H1 (cell line): ENCODE results near the gene TRIM46. TPM values are rescaled to one million over a fixed set of nuclear protein-coding genes. Genes with fewer than 3 reads are reported as not detected.

ENCODE experiments used
- CBX8 ChIP-seq: fragments of 300-800, 300-1000 bp; sonication (generic); IDR thresholded peaks from 2 replicates; pipeline ENCODE4 v1.7.1; 2016; ENCODE audit warnings: low read depth, low read length, borderline replicate concordance
- CHD7 ChIP-seq: fragments of 300-600 bp; sonication (generic); IDR thresholded peaks from 2 replicates; pipeline ENCODE4 v1.7.1; 2012; ENCODE audit warnings: low read length, moderate library complexity, mild to moderate bottlenecking, inconsistent platforms; ENCODE audit not compliant: insufficient replicate concordance
- KDM1A ChIP-seq: fragments of 200-600, 300-600 bp; sonication (generic); IDR thresholded peaks from 2 replicates; pipeline ENCODE4 v1.7.1; 2016; ENCODE audit warnings: mild to moderate bottlenecking, low read length, borderline replicate concordance
- RAD21 ChIP-seq, 2 experiments: IDR thresholded peaks in 1 of 2; conservative IDR thresholded peaks in 1 of 2; 2 replicates each; pipeline ENCODE4 v1.6.1; 2011; ENCODE audit warnings: low read depth in 2 of 2, low read length in 2 of 2, improper control_type of control experiment in 1 of 2, inconsistent platforms in 1 of 2, mild to moderate bottlenecking in 1 of 2, moderate library complexity in 1 of 2
- SP1 ChIP-seq: IDR thresholded peaks from 2 replicates; pipeline ENCODE4 v1.6.1; 2011; ENCODE audit warnings: low read depth, low read length
- SP4 ChIP-seq: IDR thresholded peaks from 2 replicates; pipeline ENCODE4 v1.6.1; 2012; ENCODE audit warnings: low read length, inconsistent platforms
- SRF ChIP-seq: IDR thresholded peaks from 2 replicates; pipeline ENCODE4 v1.6.1; 2011; ENCODE audit warnings: mild to moderate bottlenecking, low read depth, low read length, moderate library complexity
- ZNF274 ChIP-seq: IDR thresholded peaks from 2 replicates; pipeline ENCODE4 v1.7.0; 2012; ENCODE audit warnings: low read length, borderline replicate concordance; ENCODE audit errors: extremely low read depth
- polyA plus RNA-seq, 7 experiments: library from polyadenylated mRNA; depleted of rRNA in 3 of 7; stranded (reverse) in 5 of 7; unstranded in 2 of 7; fragments of >200 nt in 5 of 7; fragments of 200-250 nt in 2 of 7; gene quantifications; 1 replicate in 5 of 7; 2 replicates in 1 of 7; 4 replicates in 1 of 7; pipeline versions ENCODE4 v1.2.1 to v1.2.3, GENCODE V29; 2011 to 2013; ENCODE audit warnings: missing spikeins in 2 of 7, mixed read lengths in 2 of 7
- total RNA-seq: library from RNA; stranded (reverse); fragmentation: NEBNext Ultra II Directional; extraction: Animal tissue kit (Norgen Biotek cat#: 25700); gene quantifications from 2 replicates; pipeline ENCODE4 v1.2.1, GENCODE V29; 2021

TRIM46 gene
- total and polyA plus RNA-seq, 2 of the 8 experiments (the other 6 are each of a cell fraction or from before 2014, with no cell fraction given), result 15.5 to 21.6 TPM

- TF ChIP-seq CHD7 (no peak), RAD21 (IDR thresholded peaks at IDR 0.05 in 1 of 2, conservative IDR thresholded peaks at IDR 0.05 in 1 of 2; ENCODE audit: low read depth in 2 of 2, low read length in 2 of 2) (peak in 1 of 2 experiments; percentile 22; a peak in 2 of 4 replicates), ZNF274 (no peak), SRF (no peak), SP4 (no peak), CBX8 (no peak), KDM1A (no peak), SP1 (no peak)
Observed at GRCh38 chr1:155145491-155145890, 28.2 kb upstream of the TRIM46 start (continued).
